GM21737 (cell line): ENCODE data around the gene PHB1.

Experiments used
- ATAC-seq: cut with Tn5 transposase; IDR thresholded peaks from one replicate; pipeline ENCODE4 v1.9.1; 2021; ENCODE audit warnings: mild to moderate bottlenecking, moderate library complexity; ENCODE audit not compliant: unreplicated experiment

PHB1 gene

DNA sequence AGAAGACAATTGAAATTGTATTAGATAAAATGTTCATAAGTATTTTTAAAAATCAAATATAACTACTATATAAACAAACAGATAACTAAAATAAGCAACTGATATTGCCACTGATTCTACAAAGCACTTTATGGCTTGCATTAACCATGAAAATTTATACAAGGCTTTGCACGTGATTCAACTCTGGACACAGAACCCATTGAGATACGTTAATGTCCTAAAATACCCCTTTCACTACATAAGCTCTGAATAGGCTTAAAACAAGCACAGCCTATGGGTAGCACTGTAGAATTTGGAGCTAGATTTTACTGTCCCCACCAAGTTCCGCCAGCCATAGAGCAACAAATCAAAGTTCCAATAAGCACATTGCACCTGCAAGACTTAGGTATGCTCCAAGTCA lies 57.2 kb downstream of the PHB1 start:
- ATAC-seq: no peak

DNA sequence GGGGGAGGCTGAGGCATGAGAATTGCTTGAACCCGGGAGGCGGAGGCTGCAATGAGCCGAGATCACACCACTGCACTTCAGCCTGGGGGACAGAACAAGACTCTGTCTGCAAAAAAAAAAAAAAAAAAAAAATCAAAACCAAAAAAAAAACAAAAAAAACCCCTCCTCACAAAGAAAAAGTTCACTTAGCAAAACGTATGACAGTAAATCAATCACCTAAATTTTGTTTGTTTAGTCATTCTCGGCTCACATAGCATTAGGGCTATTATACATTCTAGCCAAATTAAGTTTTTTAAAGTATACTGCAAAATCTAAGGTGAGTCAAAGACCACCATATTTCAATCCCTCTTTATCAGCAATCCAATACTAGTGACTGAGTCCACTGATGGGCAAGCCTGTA lies 58.4 kb downstream of the PHB1 start:
- no peak for ATAC-seq
